ENCODE results near the gene TWIST2. TPM values are rescaled to one million over a fixed set of nuclear protein-coding genes. Genes with fewer than 3 reads are reported as not detected.

The TWIST2 gene
- total and polyA plus RNA-seq, 2 donors, result 1.2 to 1.9 TPM

DNA sequence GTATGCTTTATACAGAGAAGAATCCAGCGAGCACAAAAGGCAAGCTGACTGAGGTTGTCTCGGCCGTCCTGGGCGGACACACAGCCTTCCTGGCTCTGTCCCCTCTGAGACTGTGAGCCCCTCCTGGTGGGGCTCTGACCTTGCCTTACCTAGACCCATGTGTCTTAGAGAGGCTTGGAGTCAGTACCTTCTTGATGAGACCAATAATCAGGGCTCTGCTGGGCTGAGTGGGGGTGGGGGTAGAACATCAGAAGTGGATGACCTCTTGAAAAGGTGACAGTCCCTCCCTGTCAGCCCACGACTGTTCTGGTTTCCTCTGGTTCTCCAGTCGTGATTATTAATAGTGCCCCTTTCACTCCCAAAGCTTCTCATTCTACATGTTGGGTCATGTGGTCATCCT, 31.2 kb downstream of the TWIST2 start:
- no peaks in the 10 kb centered on the region for H3K9me3 ChIP-seq (ENCODE audit: control insufficient read depth in 2 of 2, insufficient read depth in 1 of 2, low read length in 1 of 2)
- 91% methylated on average over 6 of the region's 6 CpGs for WGBS
- H3K27me3 ChIP-seq (ENCODE audit: control insufficient read depth in 2 of 2, insufficient read depth in 1 of 2, low read length in 1 of 2), result peaks cover 0 to 2% of the 10 kb centered on the region in 2 donors
- no peaks in the 10 kb centered on the region for H3K36me3 ChIP-seq (ENCODE audit: control insufficient read depth in 2 of 2, insufficient read depth in 2 of 2, low read length in 1 of 2)
- no peaks in the 10 kb centered on the region for H3K4me1 ChIP-seq (ENCODE audit: control insufficient read depth in 2 of 2, insufficient read depth in 2 of 2, low read length in 2 of 2)
- no peak overlapping the region for H3K27ac ChIP-seq (ENCODE audit: low read depth in 1 of 2, low read length in 1 of 2)
- no peak overlapping the region for H3K4me3 ChIP-seq (ENCODE audit: low read length in 2 of 2)
- DNase-seq (ENCODE audit: low read depth in 6 of 9, low spot score in 9 of 9), result peak in 1 of 9 donors; percentile 4

DNA sequence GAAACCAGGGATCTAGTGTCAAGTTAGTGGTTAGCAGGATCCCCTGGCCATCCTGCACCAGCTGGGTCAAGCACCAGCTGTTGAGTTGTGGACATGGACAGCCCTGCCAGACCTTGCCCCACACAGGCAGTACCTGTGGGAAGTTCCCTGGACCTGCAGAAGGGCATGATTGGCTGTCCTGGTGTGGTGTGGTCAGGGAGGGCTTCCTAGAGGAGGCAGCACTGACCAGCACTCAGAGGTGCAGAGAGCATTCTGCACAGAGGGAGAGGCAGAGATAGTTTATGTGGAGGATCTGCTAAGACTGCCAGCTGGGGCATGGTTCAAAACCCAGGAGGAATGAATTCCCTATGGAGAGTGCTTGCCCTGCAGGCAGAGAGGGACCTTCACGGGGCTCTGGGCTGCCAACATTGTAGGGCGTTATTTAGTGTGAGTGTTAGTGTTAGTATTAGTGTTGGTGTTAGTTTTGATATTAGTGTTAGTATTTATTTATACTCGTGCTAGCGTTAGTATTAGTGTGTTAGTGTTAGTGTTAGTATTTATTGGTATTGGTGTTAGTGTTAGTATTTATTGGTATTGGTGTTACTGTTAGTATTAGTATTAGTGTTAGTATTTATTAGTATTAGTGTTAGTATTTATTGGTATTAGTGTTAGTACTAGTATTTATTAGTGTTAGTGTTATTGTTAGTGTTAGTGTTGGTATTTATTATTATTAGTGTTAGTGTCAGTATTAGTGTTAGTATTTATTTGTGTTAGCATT, 31.9 kb downstream of the TWIST2 start:
- 96% methylated on average over 4 of the region's 4 CpGs for WGBS
- no peak overlapping the region for H3K27ac ChIP-seq (ENCODE audit: low read depth in 1 of 2, low read length in 1 of 2)
- H3K9me3 ChIP-seq (ENCODE audit: control insufficient read depth in 2 of 2, insufficient read depth in 1 of 2, low read length in 1 of 2), result no peaks in the 10 kb centered on the region
- no peaks in the 10 kb centered on the region for H3K4me1 ChIP-seq (ENCODE audit: control insufficient read depth in 2 of 2, insufficient read depth in 2 of 2, low read length in 2 of 2)
- H3K36me3 ChIP-seq (ENCODE audit: control insufficient read depth in 2 of 2, insufficient read depth in 2 of 2, low read length in 1 of 2), result no peaks in the 10 kb centered on the region
- DNase-seq (ENCODE audit: low read depth in 6 of 9, low spot score in 9 of 9), result peak in 3 of 9 donors; percentile 7 to 36 (median 31)
- peaks cover 0 to 2% of the 10 kb centered on the region in 2 donors for H3K27me3 ChIP-seq (ENCODE audit: control insufficient read depth in 2 of 2, insufficient read depth in 1 of 2, low read length in 1 of 2)
- H3K4me3 ChIP-seq (ENCODE audit: low read length in 2 of 2), result no peak overlapping the region

DNA sequence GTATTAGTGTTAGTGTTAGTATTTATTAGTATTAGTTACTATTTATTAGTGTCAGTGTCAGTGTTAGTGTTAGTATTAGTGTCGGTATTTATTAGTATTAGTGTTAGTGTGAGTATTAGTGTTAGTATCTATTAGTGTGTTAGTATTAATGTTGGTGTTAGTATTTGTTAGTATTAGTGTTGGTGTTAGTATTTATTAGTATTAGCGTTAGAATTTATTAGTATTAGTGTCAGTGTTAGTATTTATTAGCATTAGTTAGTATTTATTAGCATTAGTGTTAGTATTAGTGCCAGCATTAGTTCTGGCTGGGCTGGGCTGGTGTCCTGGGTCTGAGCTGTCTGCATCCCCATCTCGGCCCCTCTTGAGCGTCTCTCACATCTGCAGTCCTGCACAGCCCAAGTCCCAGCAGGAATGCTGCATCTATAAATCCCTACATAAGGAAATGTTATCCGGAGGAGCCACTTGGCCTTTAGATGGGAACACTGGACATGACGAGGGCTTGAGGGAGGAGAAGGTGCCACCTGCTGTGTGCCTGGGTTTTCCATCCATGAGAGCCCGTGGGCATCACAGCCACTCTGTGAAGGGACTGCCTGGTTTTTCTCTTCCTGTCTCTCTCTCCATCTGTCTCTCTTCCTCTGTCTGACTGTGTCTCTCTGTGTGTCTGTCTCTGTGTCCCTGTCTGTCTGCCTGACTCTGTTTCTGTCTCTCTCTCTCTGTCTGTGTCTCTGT, 33.6 kb downstream of the TWIST2 start:
- peak in 3 of 9 donors; percentile 26 to 39 (median 33) for DNase-seq (ENCODE audit: low read depth in 6 of 9, low spot score in 9 of 9)
- no peak overlapping the region for H3K4me3 ChIP-seq (ENCODE audit: low read length in 2 of 2)
- WGBS, result 89% methylated on average over 7 of the region's 7 CpGs
- no peaks in the 10 kb centered on the region for H3K36me3 ChIP-seq (ENCODE audit: control insufficient read depth in 2 of 2, insufficient read depth in 2 of 2, low read length in 1 of 2)
- H3K9me3 ChIP-seq (ENCODE audit: control insufficient read depth in 2 of 2, insufficient read depth in 1 of 2, low read length in 1 of 2), result no peaks in the 10 kb centered on the region
- H3K27ac ChIP-seq (ENCODE audit: low read depth in 1 of 2, low read length in 1 of 2), result no peak overlapping the region
- peaks cover 0 to 2% of the 10 kb centered on the region in 2 donors for H3K27me3 ChIP-seq (ENCODE audit: control insufficient read depth in 2 of 2, insufficient read depth in 1 of 2, low read length in 1 of 2)
- no peaks in the 10 kb centered on the region for H3K4me1 ChIP-seq (ENCODE audit: control insufficient read depth in 2 of 2, insufficient read depth in 2 of 2, low read length in 2 of 2)

DNA sequence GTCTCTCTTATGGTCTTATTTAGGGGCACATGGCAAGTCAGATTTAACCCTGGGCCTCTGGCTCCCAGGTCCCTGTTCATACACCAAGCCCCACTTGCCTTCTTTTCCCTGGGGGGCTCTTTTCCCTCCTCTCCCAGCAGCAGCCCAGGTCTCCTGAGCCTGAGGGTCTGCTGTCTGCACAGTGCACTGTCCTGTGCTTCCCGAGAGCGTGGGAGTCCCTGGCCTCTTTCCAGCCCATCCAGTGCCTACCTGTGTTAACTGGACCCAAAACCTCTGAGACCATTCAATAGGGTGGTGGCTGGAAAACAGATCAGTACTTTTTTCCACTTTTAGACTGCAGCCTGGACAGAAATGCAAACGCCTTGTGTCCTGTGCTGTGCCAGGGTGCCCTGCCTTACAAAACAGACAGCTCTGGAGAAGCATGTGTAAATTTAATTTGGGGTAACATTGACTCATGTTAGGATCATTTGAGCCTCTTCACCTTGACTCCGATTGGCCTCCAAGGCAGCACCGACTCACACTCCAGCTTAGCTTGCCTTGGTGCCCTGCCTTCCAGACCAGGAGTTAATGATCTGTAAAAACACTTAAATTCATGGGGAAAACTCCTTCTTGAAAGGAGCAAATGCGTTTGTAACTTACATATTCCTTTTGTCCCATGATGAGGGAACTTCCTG, 34.3 kb downstream of the TWIST2 start:
- Histone ChIP-seq H3K27me3 (ENCODE audit: control insufficient read depth in 2 of 2, insufficient read depth in 1 of 2, low read length in 1 of 2) (peaks cover 0 to 2% of the 10 kb centered on the region in 2 donors), H3K36me3 (ENCODE audit: control insufficient read depth in 2 of 2, insufficient read depth in 2 of 2, low read length in 1 of 2) (no peaks in the 10 kb centered on the region), H3K9me3 (ENCODE audit: control insufficient read depth in 2 of 2, insufficient read depth in 1 of 2, low read length in 1 of 2) (no peaks in the 10 kb centered on the region), H3K4me1 (ENCODE audit: control insufficient read depth in 2 of 2, insufficient read depth in 2 of 2, low read length in 2 of 2) (no peaks in the 10 kb centered on the region), H3K27ac (ENCODE audit: low read depth in 1 of 2, low read length in 1 of 2) (no peak overlapping the region), H3K4me3 (ENCODE audit: low read length in 2 of 2) (no peak overlapping the region)
- no peak for DNase-seq (ENCODE audit: low read depth in 6 of 9, low spot score in 9 of 9)
- 93% methylated on average over 6 of the region's 6 CpGs for WGBS

DNA sequence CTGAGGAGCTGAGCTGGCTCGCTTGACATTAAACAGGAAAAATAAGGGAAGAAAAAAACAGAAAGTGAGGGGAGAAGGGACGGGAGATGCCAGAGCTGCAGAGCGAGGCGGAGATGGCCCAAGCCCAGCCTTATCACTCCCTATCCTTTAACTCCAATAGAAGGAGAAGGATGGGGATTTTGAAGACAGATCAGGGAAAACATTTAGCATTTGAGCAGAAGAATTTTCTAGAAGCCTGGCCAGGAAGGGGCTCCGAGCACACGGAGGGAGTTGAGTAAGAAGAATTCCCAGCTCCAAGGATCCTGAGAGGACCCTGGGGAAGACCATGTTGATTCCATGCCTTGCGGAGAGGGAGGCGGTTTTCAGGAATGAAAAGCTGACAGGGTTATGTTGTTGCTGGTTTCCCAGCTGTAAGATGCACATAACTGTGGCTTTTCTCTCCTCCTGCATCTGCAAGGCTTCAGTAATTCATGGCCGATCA, 35.6 kb downstream of the TWIST2 start:
- no peaks in the 10 kb centered on the region for H3K9me3 ChIP-seq (ENCODE audit: control insufficient read depth in 2 of 2, insufficient read depth in 1 of 2, low read length in 1 of 2)
- no peak overlapping the region for H3K4me3 ChIP-seq (ENCODE audit: low read length in 2 of 2)
- no peaks in the 10 kb centered on the region for H3K4me1 ChIP-seq (ENCODE audit: control insufficient read depth in 2 of 2, insufficient read depth in 2 of 2, low read length in 2 of 2)
- H3K27ac ChIP-seq (ENCODE audit: low read depth in 1 of 2, low read length in 1 of 2), result no peak overlapping the region
- DNase-seq (ENCODE audit: low read depth in 6 of 9, low spot score in 9 of 9), result no peak
- peaks cover 0 to 2% of the 10 kb centered on the region in 2 donors for H3K27me3 ChIP-seq (ENCODE audit: control insufficient read depth in 2 of 2, insufficient read depth in 1 of 2, low read length in 1 of 2)
- H3K36me3 ChIP-seq (ENCODE audit: control insufficient read depth in 2 of 2, insufficient read depth in 2 of 2, low read length in 1 of 2), result no peaks in the 10 kb centered on the region
- WGBS, result 94% methylated on average over 9 of the region's 9 CpGs

DNA sequence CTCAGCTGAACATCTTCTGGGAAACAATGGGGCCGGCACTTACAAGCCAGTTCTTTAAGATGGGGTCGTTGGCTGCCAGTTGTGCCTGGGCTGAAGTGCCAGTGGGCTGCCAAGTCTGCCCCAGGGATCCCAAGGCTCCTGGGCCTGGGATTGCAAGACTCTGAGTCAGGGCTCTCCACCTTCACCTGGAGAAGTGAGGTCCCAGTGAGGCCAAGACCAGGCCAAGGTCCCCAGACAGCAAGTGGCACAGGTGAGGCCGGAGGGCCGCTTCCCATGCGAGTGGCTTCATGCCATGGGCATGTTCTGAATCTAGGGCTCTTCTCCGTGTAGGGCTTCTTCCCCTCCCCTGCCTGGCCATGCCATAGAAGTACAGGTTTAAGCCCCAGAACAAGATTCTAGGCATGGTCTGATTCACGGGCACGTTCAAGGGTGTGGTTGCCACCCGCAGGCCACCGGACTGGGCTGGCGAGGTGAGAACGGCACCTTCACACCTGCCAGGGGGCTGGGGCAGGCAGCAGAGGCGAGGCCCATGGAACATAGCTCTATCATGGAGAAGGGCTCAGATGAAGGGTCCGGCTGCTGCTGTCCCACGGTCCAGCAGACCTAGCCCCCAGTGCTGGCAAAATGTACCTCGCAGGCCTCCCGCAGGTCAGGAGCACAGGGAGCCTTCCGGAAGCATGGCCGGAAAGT, 36.4 kb downstream of the TWIST2 start:
- no peak for DNase-seq (ENCODE audit: low read depth in 6 of 9, low spot score in 9 of 9)
- no peaks in the 10 kb centered on the region for H3K9me3 ChIP-seq (ENCODE audit: control insufficient read depth in 2 of 2, insufficient read depth in 1 of 2, low read length in 1 of 2)
- H3K27me3 ChIP-seq (ENCODE audit: control insufficient read depth in 2 of 2, insufficient read depth in 1 of 2, low read length in 1 of 2), result peaks cover 0 to 2% of the 10 kb centered on the region in 2 donors
- H3K36me3 ChIP-seq (ENCODE audit: control insufficient read depth in 2 of 2, insufficient read depth in 2 of 2, low read length in 1 of 2), result no peaks in the 10 kb centered on the region
- no peak overlapping the region for H3K4me3 ChIP-seq (ENCODE audit: low read length in 2 of 2)
- 91% methylated on average over 19 of the region's 19 CpGs for WGBS
- H3K4me1 ChIP-seq (ENCODE audit: control insufficient read depth in 2 of 2, insufficient read depth in 2 of 2, low read length in 2 of 2), result no peaks in the 10 kb centered on the region
- H3K27ac ChIP-seq (ENCODE audit: low read depth in 1 of 2, low read length in 1 of 2), result no peak overlapping the region

DNA sequence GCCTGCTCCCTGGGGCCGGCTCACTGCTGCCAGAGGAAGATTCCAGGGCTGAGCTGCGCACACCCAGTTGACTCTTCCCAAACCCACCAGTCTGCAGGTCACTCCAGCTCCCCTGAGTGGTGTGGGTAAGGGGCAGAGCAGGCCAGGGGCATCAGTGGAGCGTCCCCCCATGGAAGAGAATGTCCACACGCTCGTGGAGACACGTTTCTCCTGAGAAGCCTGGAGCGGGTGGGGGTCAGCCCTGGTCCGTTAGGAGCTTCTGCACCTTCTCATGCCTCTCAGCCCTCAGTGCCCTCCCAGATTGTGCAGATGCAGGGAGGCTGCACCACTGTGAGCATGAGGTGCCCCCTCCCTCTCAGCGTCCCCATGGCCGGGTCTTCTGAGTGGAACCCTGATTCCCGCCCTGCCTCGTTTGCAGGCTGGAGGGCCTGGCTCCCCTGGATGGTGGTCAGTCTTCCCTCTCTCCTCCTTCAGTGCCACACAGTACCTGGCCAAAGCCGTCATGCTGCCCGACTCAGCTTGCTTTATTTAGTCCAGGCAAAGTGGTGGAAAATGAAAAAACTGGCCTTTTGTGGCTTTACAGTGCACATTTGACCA, 37.0 kb downstream of the TWIST2 start:
- no peaks in the 10 kb centered on the region for H3K4me1 ChIP-seq (ENCODE audit: control insufficient read depth in 2 of 2, insufficient read depth in 2 of 2, low read length in 2 of 2)
- no peak overlapping the region for H3K27ac ChIP-seq (ENCODE audit: low read depth in 1 of 2, low read length in 1 of 2)
- H3K4me3 ChIP-seq (ENCODE audit: low read length in 2 of 2), result no peak overlapping the region
- no peak for DNase-seq (ENCODE audit: low read depth in 6 of 9, low spot score in 9 of 9)
- peaks cover 0 to 2% of the 10 kb centered on the region in 2 donors for H3K27me3 ChIP-seq (ENCODE audit: control insufficient read depth in 2 of 2, insufficient read depth in 1 of 2, low read length in 1 of 2)
- H3K36me3 ChIP-seq (ENCODE audit: control insufficient read depth in 2 of 2, insufficient read depth in 2 of 2, low read length in 1 of 2), result no peaks in the 10 kb centered on the region
- H3K9me3 ChIP-seq (ENCODE audit: control insufficient read depth in 2 of 2, insufficient read depth in 1 of 2, low read length in 1 of 2), result no peaks in the 10 kb centered on the region
- 91% methylated on average over 14 of the region's 14 CpGs for WGBS

DNA sequence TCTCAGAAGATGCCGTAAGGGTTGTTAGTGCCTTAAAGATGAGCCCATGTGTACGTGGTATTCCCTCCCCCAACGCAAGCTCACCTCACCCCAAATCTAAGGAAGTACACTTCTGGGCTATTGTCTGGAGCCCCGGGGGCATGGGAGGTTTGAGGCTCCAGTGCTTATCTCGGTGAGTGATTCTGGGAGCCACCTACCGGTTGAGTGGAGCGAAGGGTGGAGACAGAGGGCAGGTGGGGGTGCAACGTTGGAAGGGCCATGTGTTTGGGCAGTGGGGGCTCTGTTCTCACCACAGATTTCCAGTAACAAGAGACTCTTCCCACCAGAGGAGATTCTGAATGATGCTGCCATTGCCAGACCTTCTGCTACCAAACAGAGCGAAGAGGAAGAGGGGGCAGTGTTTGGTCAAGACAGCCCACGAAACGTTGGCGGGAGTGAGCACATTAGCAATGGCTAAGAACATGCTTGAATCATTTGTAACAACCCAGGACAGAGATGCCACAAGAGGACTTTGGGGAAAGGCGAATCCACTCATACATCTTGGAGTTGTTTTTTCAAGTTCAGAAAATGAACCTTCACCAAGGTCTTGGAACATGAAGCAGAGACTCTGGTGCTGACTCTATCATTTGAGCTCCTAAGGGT, 38.7 kb downstream of the TWIST2 start:
- peaks cover 0 to 2% of the 10 kb centered on the region in 2 donors for H3K27me3 ChIP-seq (ENCODE audit: control insufficient read depth in 2 of 2, insufficient read depth in 1 of 2, low read length in 1 of 2)
- DNase-seq (ENCODE audit: low read depth in 6 of 9, low spot score in 9 of 9), result no peak
- no peaks in the 10 kb centered on the region for H3K36me3 ChIP-seq (ENCODE audit: control insufficient read depth in 2 of 2, insufficient read depth in 2 of 2, low read length in 1 of 2)
- 87% methylated on average over 13 of the region's 13 CpGs for WGBS
- no peaks in the 10 kb centered on the region for H3K4me1 ChIP-seq (ENCODE audit: control insufficient read depth in 2 of 2, insufficient read depth in 2 of 2, low read length in 2 of 2)
- no peak overlapping the region for H3K4me3 ChIP-seq (ENCODE audit: low read length in 2 of 2)
- H3K9me3 ChIP-seq (ENCODE audit: control insufficient read depth in 2 of 2, insufficient read depth in 1 of 2, low read length in 1 of 2), result no peaks in the 10 kb centered on the region
- no peak overlapping the region for H3K27ac ChIP-seq (ENCODE audit: low read depth in 1 of 2, low read length in 1 of 2)
